Testis (tissue), 2 donors: ENCODE data around the gene CCSAP.

Experiments
- CTCF ChIP-seq, 3 experiments: fragments of 450-650 bp in 2 of 3; fragments of 200-600 bp in 1 of 3; sonication (generic) in 1 of 3; IDR thresholded peaks; one replicate each; pipeline ENCODE4 v1.5.1; 2016 to 2019; ENCODE audit warnings: antibody characterized with exemption in 3 of 3, mild to moderate bottlenecking in 2 of 3, moderate library complexity in 1 of 3
- POLR2A ChIP-seq: fragments of 450-650 bp; IDR thresholded peaks from one replicate; pipeline ENCODE4 v1.6.1; 2017; ENCODE audit warnings: antibody characterized with exemption, mild to moderate bottlenecking, moderate library complexity

- TF ChIP-seq POLR2A (no peak), CTCF (IDR thresholded peaks at IDR 0.05) (no peak)
These were observed 21.6 kb upstream of the CCSAP start for GRCh38 chr1:229364207-229365065.
